Endothelial cell of umbilical vein (primary cell): ENCODE measurements around the gene BNC1. TPM values are rescaled to one million over a fixed set of nuclear protein-coding genes. Genes with fewer than 3 reads are reported as not detected.

Experiments
- BruUV-seq: library from RNA; stranded (reverse); fragments of 400-500 nt; replicated peaks from 2 replicates; lab custom pipeline; 2021; lab: Mats Ljungman, UMichigan
- CTCF ChIA-PET: fragments of 300-600, 350-600 bp; sonication (Branson Sonifier 250); formaldehyde crosslinking; loops from one replicate; lab custom pipeline; 2021; ENCODE audit warnings: antibody characterized with exemption, inconsistent platforms; lab: Charles Lee
- POLR2A ChIA-PET: fragments of 300-600, 350-600 bp; sonication (Branson Sonifier 250); formaldehyde crosslinking; loops from one replicate; lab custom pipeline; 2021; ENCODE audit warnings: antibody characterized with exemption, inconsistent platforms; lab: Charles Lee
- DNase-seq: peaks from one replicate; pipeline ENCODE4 v3.0.0-alpha.2; 2011; ENCODE audit warnings: low read depth, low spot score
- FAIRE-seq: peaks from 2 replicates; lab custom pipeline; 2011; peaks lifted over from hg19 to GRCh38; lab: Jason Lieb, UNC
- H2AFZ ChIP-seq: 2 replicates; pipeline ENCODE4 v1.6.0; 2012; ENCODE audit warnings: low read depth, low read length, control low read depth, inconsistent platforms
- H3K27ac ChIP-seq: 2 replicates; pipeline ENCODE4 v1.5.1; 2011; ENCODE audit warnings: low read depth, mild to moderate bottlenecking, control low read depth, low read length, moderate library complexity; ENCODE audit not compliant: insufficient read depth
- H3K27me3 ChIP-seq, 2 experiments: 2 replicates each; pipeline versions ENCODE4 v1.6.0 to v1.6.1; 2011; ENCODE audit warnings: low read length in 2 of 2, mixed read lengths in 1 of 2; ENCODE audit not compliant: control insufficient read depth in 2 of 2, insufficient read depth in 2 of 2
- H3K36me3 ChIP-seq, 2 experiments: 2 replicates in 1 of 2; 3 replicates in 1 of 2; pipeline ENCODE4 v1.5.1; 2011; ENCODE audit warnings: low read length in 2 of 2, mild to moderate bottlenecking in 1 of 2, moderate library complexity in 1 of 2; ENCODE audit not compliant: control insufficient read depth in 2 of 2, insufficient read depth in 2 of 2; ENCODE audit errors: extremely low read depth in 1 of 2
- H3K4me1 ChIP-seq: 3 replicates; pipeline ENCODE4 v1.5.1; 2011; ENCODE audit warnings: mild to moderate bottlenecking, low read length; ENCODE audit not compliant: control insufficient read depth, insufficient read depth; ENCODE audit errors: extremely low read depth
- H3K4me2 ChIP-seq: 2 replicates; pipeline ENCODE4 v1.6.1; 2011; ENCODE audit warnings: low read length, control low read depth, mixed read lengths; ENCODE audit not compliant: insufficient read depth
- H3K4me3 ChIP-seq, 3 experiments: fragments of 200-600 bp in 1 of 3; sonication (generic), shearing (Covaris generic) in 1 of 3; replicated peaks in 1 of 3; 2 replicates each; pipeline ENCODE4 v1.5.1; 2011 to 2016; ENCODE audit warnings: control low read depth in 3 of 3, low read length in 3 of 3, mild to moderate bottlenecking in 2 of 3, inconsistent platforms in 1 of 3, low read depth in 1 of 3, moderate library complexity in 1 of 3; ENCODE audit not compliant: insufficient read depth in 1 of 3
- H3K79me2 ChIP-seq: 2 replicates; pipeline ENCODE4 v1.6.0; 2012; ENCODE audit warnings: low read length, inconsistent platforms; ENCODE audit not compliant: control insufficient read depth, insufficient read depth
- H3K9ac ChIP-seq: replicated peaks from 2 replicates; pipeline ENCODE3; 2011; ENCODE audit warnings: low read length, control low read depth; ENCODE audit not compliant: insufficient read depth; ENCODE audit errors: extremely low read depth
- H3K9me1 ChIP-seq: replicated peaks from 3 replicates; pipeline ENCODE4 v1.6.0; 2011; ENCODE audit warnings: mild to moderate bottlenecking, low read length; ENCODE audit not compliant: control insufficient read depth, insufficient read depth; ENCODE audit errors: extremely low read depth
- H3K9me3 ChIP-seq: replicated peaks from 2 replicates; pipeline ENCODE4 v1.5.1; 2012; ENCODE audit warnings: low read length, inconsistent platforms; ENCODE audit not compliant: control insufficient read depth, insufficient read depth
- H4K20me1 ChIP-seq: replicated peaks from 2 replicates; pipeline ENCODE3; 2011; ENCODE audit warnings: mild to moderate bottlenecking, low read length; ENCODE audit not compliant: control insufficient read depth, insufficient read depth; ENCODE audit errors: extremely low read depth
- EZH2 ChIP-seq: IDR thresholded peaks from 2 replicates; pipeline ENCODE4 v1.6.1; 2012; ENCODE audit warnings: borderline replicate concordance, low read depth, mild to moderate bottlenecking, moderate library complexity, low read length, inconsistent platforms; ENCODE audit not compliant: severe bottlenecking
- FOS ChIP-seq: IDR thresholded peaks from 2 replicates; pipeline ENCODE4 v1.6.1; 2011; ENCODE audit warnings: mild to moderate bottlenecking, low read length, moderate library complexity, borderline replicate concordance; ENCODE audit not compliant: insufficient read depth
- GATA2 ChIP-seq: IDR thresholded peaks from 2 replicates; pipeline ENCODE4 v1.7.0; 2011; ENCODE audit warnings: low read depth, mild to moderate bottlenecking, moderate library complexity, mixed read lengths, low read length; ENCODE audit not compliant: insufficient read length, insufficient read depth
- JUN ChIP-seq: IDR thresholded peaks from 2 replicates; pipeline ENCODE4 v1.6.1; 2011; ENCODE audit warnings: borderline replicate concordance, low read depth; ENCODE audit not compliant: insufficient read length, insufficient read depth
- MYC ChIP-seq: IDR thresholded peaks from one replicate; pipeline ENCODE4 v1.6.1; 2011; ENCODE audit warnings: mild to moderate bottlenecking, low read depth, low read length
- POLR2A ChIP-seq: IDR thresholded peaks from 2 replicates; pipeline ENCODE4 v1.6.1; 2012; ENCODE audit warnings: low read depth, mild to moderate bottlenecking, control low read depth, low read length
- POLR2AphosphoS5 ChIP-seq: IDR thresholded peaks from 2 replicates; pipeline ENCODE4 v1.6.1; 2012; ENCODE audit warnings: low read depth, mild to moderate bottlenecking, control low read depth, low read length, moderate library complexity; ENCODE audit not compliant: insufficient read depth
- dilution Hi-C: fragments of 300-500 bp; cut with MboI; formaldehyde crosslinking; loops from one replicate; pipeline ENCODE4 v1.15.0; 2019; ENCODE audit warnings: low sequenced_read_pairs; ENCODE audit not compliant: extremely low pct_ligation_motif_present
- intact Hi-C: fragments of 100-400 bp; cut with micrococcal nuclease; formaldehyde crosslinking; loops from one replicate; pipeline ENCODE4 v1.10.0; 2022
- polyA plus RNA-seq, 4 experiments: library from polyadenylated mRNA; depleted of rRNA in 3 of 4; stranded (reverse) in 3 of 4; unstranded in 1 of 4; fragments of >200 nt; gene quantifications; 2 replicates each; pipeline versions ENCODE4 v1.2.1 to v1.2.3, GENCODE V29; 2011 to 2012; ENCODE audit warnings: missing spikeins in 1 of 4
- total RNA-seq: library from RNA; stranded (reverse); gene quantifications from 2 replicates; pipeline ENCODE4 v1.2.3, GENCODE V29; 2021
- TF ChIP-seq, protein P1 (sequence below), 2 donors: IDR thresholded peaks; 1 replicate in 1 of 2; 2 replicates in 1 of 2; pipeline ENCODE4 v1.5.1; 2011; ENCODE audit warnings: low read length in 2 of 2, mild to moderate bottlenecking in 2 of 2, moderate library complexity in 2 of 2, control low read depth in 1 of 2, inconsistent platforms in 1 of 2, low read depth in 1 of 2; ENCODE audit not compliant: insufficient read depth in 1 of 2; ENCODE audit errors: extremely low read depth in 1 of 2
- TF ChIP-seq, protein P2 (sequence below): IDR thresholded peaks from 2 replicates; pipeline ENCODE4 v1.6.1; 2011; ENCODE audit not compliant: insufficient read depth, insufficient read length

BNC1 gene
- total and polyA plus RNA-seq, 2 donors (not counting 3 experiments of a cell fraction or from before 2014, with no cell fraction given) = 3.4 to 3.9 TPM

DNA sequence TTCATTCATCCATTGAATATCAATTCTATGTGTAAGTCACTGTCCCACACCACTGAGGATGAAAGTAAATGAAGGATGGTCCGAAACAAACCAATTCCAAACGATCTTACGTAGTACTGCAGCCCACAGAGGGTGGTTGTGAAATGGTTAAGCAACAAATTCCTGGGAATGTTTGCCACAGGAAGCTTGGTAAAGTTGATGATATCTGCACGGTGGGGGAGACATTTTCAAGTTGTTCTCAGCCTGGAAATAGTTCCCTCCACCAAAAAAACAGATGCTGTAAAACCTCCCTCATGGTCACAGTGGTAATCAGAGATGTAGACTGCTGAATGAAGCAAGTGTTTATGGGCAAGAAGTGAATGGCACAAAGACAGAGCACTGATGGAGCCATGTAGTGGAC, 35.9 kb upstream of the BNC1 start:
- Histone ChIP-seq H4K20me1 (no peaks in the 10 kb centered on the region), H3K9me3 (no peaks in the 10 kb centered on the region), H3K36me3 (no peaks in the 10 kb centered on the region), H3K4me2 (no peak overlapping the region), H3K9ac (no peak overlapping the region), H3K4me1 (no peaks in the 10 kb centered on the region), H3K27ac (no peak overlapping the region), H3K79me2 (no peaks in the 10 kb centered on the region), H3K27me3 (peaks cover 0 to 2% of the 10 kb centered on the region in 2 experiments), H3K9me1 (no peaks in the 10 kb centered on the region), H3K4me3 (no peak overlapping the region), H2AFZ (no peak overlapping the region)
- DNase-seq (no peak), FAIRE-seq (no peak)
- POLR2A ChIA-PET = no interaction called here
- BruUV-seq = no TSS peak
- dilution Hi-C loops = no loop called here
- CTCF ChIA-PET = no interaction called here
- intact Hi-C loops = no loop called here
- no peak for TF ChIP-seq JUN

- Histone ChIP-seq H3K27ac (no peak overlapping the region), H3K4me2 (no peak overlapping the region), H3K79me2 (no peaks in the 10 kb centered on the region), H3K4me3 (no peak overlapping the region), H2AFZ (no peak overlapping the region), H3K36me3 (no peaks in the 10 kb centered on the region), H3K9me1 (no peaks in the 10 kb centered on the region), H3K9ac (no peak overlapping the region), H3K9me3 (no peaks in the 10 kb centered on the region), H4K20me1 (no peaks in the 10 kb centered on the region), H3K27me3 (peaks cover 0 to 2% of the 10 kb centered on the region in 2 experiments), H3K4me1 (no peaks in the 10 kb centered on the region)
- BruUV-seq = no TSS peak
- intact Hi-C loops = no loop called here
- DNase-seq (no peak), FAIRE-seq (no peak)
- dilution Hi-C loops = no loop called here
- ChIA-PET CTCF (no interaction called here), POLR2A (no interaction called here)
- no peak for TF ChIP-seq EZH2
- TF ChIP-seq JUN = no peak
- no peak for TF ChIP-seq MYC
- no peak for TF ChIP-seq GATA2
- TF ChIP-seq POLR2A = no peak
- no peak for TF ChIP-seq POLR2AphosphoS5
- no peak for TF ChIP-seq FOS
- TF ChIP-seq, protein P1, sequence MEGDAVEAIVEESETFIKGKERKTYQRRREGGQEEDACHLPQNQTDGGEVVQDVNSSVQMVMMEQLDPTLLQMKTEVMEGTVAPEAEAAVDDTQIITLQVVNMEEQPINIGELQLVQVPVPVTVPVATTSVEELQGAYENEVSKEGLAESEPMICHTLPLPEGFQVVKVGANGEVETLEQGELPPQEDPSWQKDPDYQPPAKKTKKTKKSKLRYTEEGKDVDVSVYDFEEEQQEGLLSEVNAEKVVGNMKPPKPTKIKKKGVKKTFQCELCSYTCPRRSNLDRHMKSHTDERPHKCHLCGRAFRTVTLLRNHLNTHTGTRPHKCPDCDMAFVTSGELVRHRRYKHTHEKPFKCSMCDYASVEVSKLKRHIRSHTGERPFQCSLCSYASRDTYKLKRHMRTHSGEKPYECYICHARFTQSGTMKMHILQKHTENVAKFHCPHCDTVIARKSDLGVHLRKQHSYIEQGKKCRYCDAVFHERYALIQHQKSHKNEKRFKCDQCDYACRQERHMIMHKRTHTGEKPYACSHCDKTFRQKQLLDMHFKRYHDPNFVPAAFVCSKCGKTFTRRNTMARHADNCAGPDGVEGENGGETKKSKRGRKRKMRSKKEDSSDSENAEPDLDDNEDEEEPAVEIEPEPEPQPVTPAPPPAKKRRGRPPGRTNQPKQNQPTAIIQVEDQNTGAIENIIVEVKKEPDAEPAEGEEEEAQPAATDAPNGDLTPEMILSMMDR (IDR thresholded peaks at IDR 0.05; ENCODE audit: extremely low read depth in 1 of 2, insufficient read depth in 1 of 2, low read depth in 1 of 2, low read length in 2 of 2) = no peak
- TF ChIP-seq, protein P2, sequence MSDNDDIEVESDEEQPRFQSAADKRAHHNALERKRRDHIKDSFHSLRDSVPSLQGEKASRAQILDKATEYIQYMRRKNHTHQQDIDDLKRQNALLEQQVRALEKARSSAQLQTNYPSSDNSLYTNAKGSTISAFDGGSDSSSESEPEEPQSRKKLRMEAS = no peak
These were observed 35.3 kb upstream of the BNC1 start for GRCh38 chr15:83319771-83320170.
